Measurements from ENCODE around the gene LATS2. TPM values are rescaled to one million over a fixed set of nuclear protein-coding genes. Genes with fewer than 3 reads are reported as not detected.

Gene LATS2
- 22.7 TPM for polyA plus RNA-seq (2013, experiment 1 of 2; ENCODE audit: insufficient read length)
- 23.7 TPM for polyA plus RNA-seq (2013, experiment 2 of 2; ENCODE audit: insufficient read length)

- DNase-seq: peak; percentile 96
Observed at GRCh38 chr13:21061029-21061763, at the start of gene LATS2. TSS of gene LATS2 (minus strand) at chr13:21061586. CDS start at chr13:21046026, 15,560 bp downstream.

- DNase-seq: no peak
Observed at GRCh38 chr13:21109168-21109567, 47.8 kb upstream of the LATS2 start.

GRCh38 chr13:21106089-21106488, 44.7 kb upstream of the LATS2 start:
- DNase-seq: peak; percentile 65

GRCh38 chr13:21104199-21105019, 43.0 kb upstream of the LATS2 start:
- DNase-seq: no peak

- DNase-seq: no peak
Observed at GRCh38 chr13:21101865-21102576, 40.6 kb upstream of the LATS2 start.

GRCh38 chr13:21100994-21101757, 39.8 kb upstream of the LATS2 start:
- DNase-seq: no peak

GRCh38 chr13:21100211-21100610, 38.8 kb upstream of the LATS2 start:
- no peak for DNase-seq

- DNase-seq: no peak
Observed at GRCh38 chr13:21095311-21095710, 33.9 kb upstream of the LATS2 start.

GRCh38 chr13:21089830-21090229, 28.4 kb upstream of the LATS2 start:
- no peak for DNase-seq

GRCh38 chr13:21088534-21088933, 27.1 kb upstream of the LATS2 start:
- DNase-seq: no peak

GRCh38 chr13:21086929-21087328, 25.5 kb upstream of the LATS2 start:
- DNase-seq: no peak

GRCh38 chr13:21081926-21082325, 20.5 kb upstream of the LATS2 start:
- no peak for DNase-seq

- no peak for DNase-seq
Observed at GRCh38 chr13:21080593-21080891, 19.2 kb upstream of the LATS2 start.

- peak; percentile 87 for DNase-seq
Observed at GRCh38 chr13:21079761-21080592, 18.6 kb upstream of the LATS2 start.

- DNase-seq: peak; percentile 61
Observed at GRCh38 chr13:21079221-21079620, 17.8 kb upstream of the LATS2 start.

GRCh38 chr13:21078501-21078900, 17.1 kb upstream of the LATS2 start:
- peak; percentile 71 for DNase-seq

GRCh38 chr13:21077788-21078353, 16.5 kb upstream of the LATS2 start:
- DNase-seq: no peak

GRCh38 chr13:21077076-21077787, 15.8 kb upstream of the LATS2 start:
- no peak for DNase-seq

GRCh38 chr13:21076253-21076652, 14.9 kb upstream of the LATS2 start:
- DNase-seq: no peak

All from fibroblast of skin of abdomen (primary cell).